H7 (cell line): ENCODE measurements around the gene CX3CR1. TPM values are rescaled to one million over a fixed set of nuclear protein-coding genes. Genes with fewer than 3 reads are reported as not detected.

Experiments used
- DNase-seq: peaks from one replicate; pipeline ENCODE4 v3.0.0; 2012
- H3K27me3 ChIP-seq: 2 replicates; pipeline ENCODE4 v1.6.0; 2011; ENCODE audit warnings: mild to moderate bottlenecking, low read length; ENCODE audit not compliant: control insufficient read depth, insufficient read depth
- H3K36me3 ChIP-seq: replicated peaks from 2 replicates; pipeline ENCODE4 v1.5.1; 2011; ENCODE audit warnings: low read length; ENCODE audit not compliant: control insufficient read depth, insufficient read depth
- H3K4me3 ChIP-seq: 2 replicates; pipeline ENCODE4 v1.5.1; 2011; ENCODE audit warnings: low read depth, mild to moderate bottlenecking, control low read depth, low read length, moderate library complexity; ENCODE audit not compliant: insufficient read depth
- total RNA-seq: library from RNA; depleted of rRNA; stranded (reverse); fragments of >200 nt; shearing (Covaris generic); gene quantifications from 2 replicates; pipeline ENCODE4 v1.2.3, GENCODE V29; 2014

Gene CX3CR1
- total RNA-seq, 1 experiment from 2014 or later: 0.03 TPM

DNA sequence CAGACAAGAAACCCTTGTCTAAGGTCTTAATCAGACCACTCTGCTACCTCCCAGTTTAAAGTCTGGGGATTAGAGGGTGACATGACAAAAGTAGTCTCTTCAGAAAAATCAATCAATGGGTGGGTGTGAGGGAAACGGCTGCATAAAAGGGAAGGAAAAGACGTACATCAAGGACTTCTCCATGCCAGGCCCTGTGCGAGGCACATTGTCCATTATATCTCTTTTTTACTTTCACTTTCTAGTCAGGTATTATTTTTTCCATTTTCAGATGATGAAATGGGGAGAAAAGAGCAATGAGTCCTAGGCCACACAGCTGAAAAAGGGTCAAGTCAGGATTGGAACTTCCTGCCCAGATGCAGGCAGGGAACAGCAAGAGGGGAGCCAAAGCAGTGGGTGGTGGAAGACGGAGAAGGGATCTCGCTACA lies 4.6 kb upstream of the CX3CR1 start:
- no peaks in the 10 kb centered on the region for H3K27me3 ChIP-seq
- H3K36me3 ChIP-seq: no peaks in the 10 kb centered on the region
- no peak overlapping the region for H3K4me3 ChIP-seq
- DNase-seq: no peak

DNA sequence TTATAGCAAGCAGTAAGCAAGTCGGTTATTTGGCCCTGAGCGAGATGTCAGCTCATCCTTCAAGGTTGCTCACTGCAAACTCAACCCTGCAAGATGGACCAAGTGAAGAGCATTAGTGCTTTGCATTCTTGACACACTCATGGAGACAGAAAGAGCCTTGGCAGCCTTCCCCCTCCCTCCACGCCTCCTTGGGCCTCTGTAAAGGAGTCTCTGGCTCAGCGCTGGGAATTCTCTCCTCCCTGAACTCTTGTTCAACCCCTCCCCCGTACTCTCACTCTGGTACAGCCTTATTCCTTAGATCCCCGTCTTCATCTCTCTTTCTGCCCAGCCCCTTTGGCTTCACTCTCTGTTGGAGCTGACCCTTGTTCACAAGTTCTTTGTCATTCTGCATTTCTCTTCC lies 2.2 kb upstream of the CX3CR1 start:
- Histone ChIP-seq H3K4me3 (no peak overlapping the region), H3K36me3 (no peaks in the 10 kb centered on the region), H3K27me3 (no peaks in the 10 kb centered on the region)
- no peak for DNase-seq

DNA sequence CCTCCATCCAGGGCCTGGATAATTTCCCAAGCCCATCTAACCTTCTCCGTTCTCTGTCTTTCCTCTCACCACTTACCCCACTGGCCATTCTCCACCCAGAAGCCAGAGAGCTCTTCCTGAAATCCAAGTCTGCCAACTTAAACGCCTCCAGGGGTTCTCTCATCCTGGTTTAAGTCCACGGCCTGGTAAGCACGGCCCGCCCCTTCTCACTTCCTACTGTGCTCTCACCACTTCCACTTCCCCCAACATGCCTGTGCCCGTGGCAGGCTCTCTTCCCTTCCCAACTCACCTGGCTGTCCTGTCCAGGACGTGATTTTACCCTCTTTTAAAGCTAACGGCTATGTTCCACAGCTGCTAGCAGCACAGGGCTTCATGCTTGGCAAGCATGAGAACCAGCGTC lies 1.7 kb upstream of the CX3CR1 start:
- no peak for DNase-seq
- H3K27me3 ChIP-seq: no peaks in the 10 kb centered on the region
- no peaks in the 10 kb centered on the region for H3K36me3 ChIP-seq
- H3K4me3 ChIP-seq: no peak overlapping the region

DNA sequence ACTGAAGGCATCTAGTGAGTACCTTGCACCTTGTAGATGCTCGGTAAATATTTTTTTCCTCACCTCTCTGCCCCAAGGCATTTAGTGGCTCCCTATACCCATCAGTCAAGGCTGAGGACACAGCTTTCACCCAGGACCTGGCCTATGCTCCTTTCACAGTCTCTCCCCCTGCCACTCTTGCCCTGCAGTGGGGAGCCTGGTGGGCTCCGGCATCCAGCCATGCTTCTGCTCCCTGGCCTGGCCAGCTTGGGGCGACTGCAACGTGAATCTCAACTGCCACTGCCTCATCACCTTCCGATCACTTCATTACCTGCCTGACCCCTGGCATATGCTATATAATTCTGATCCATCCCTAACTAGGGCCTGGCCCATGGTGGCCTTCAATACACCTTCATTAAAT lies 735 bp upstream of the CX3CR1 start:
- DNase-seq: no peak
- no peak overlapping the region for H3K4me3 ChIP-seq
- H3K27me3 ChIP-seq: no peaks in the 10 kb centered on the region
- no peaks in the 10 kb centered on the region for H3K36me3 ChIP-seq

DNA sequence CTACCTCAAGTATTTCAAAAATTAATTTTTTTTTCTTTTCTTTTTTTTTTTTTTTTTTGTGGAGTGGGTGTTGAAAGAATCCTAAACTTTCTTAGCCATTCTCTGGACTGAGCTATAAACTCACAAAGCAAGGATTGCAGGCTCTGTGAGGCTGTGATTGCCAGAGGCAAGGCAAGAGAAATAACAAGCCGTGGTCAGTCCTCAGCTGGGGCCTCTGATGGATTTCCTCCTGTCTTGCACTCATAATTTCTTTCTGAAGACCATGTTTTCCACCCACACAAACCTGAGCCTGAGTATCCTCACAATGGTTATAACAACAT lies 1.3 kb downstream of the CX3CR1 start:
- Histone ChIP-seq H3K4me3 (no peak overlapping the region), H3K27me3 (no peaks in the 10 kb centered on the region), H3K36me3 (no peaks in the 10 kb centered on the region)
- no peak for DNase-seq

DNA sequence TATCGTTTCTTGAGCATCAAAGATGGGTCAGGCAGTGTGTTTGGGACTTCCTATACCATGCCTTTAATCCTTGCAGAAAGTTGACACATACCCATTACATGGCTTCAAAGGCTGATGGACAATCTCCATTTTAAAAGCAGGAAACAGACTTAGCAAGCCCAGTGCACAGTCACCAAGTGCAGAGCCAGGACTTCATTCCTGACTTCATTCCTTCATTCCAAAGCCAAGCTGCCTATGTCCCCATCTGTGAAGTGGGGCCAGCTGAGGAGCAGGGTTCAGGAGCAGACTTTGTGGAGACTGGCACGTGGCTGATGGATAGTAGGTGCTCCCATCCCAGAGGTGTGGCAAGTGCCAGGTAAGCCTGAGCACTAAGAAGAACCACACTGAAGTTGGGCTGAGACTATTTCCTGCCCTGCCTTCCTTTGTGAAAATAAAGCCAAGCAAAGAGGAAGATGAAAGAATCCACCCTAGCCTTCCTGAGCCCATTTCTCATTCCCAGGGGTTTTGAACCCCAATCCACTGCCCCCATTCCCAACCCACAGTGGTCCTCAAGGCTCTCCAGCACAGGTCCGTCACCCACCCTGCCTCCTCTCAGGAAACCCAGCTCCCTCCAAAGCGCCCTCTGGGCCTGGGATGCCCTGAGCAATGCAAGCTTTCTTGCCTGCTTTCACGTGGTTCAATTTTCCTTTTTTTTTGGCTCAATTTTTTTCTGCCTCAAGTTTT lies 1.8 kb downstream of the CX3CR1 start:
- DNase-seq: no peak
- Histone ChIP-seq H3K36me3 (no peaks in the 10 kb centered on the region), H3K27me3 (no peaks in the 10 kb centered on the region), H3K4me3 (no peak overlapping the region)

DNA sequence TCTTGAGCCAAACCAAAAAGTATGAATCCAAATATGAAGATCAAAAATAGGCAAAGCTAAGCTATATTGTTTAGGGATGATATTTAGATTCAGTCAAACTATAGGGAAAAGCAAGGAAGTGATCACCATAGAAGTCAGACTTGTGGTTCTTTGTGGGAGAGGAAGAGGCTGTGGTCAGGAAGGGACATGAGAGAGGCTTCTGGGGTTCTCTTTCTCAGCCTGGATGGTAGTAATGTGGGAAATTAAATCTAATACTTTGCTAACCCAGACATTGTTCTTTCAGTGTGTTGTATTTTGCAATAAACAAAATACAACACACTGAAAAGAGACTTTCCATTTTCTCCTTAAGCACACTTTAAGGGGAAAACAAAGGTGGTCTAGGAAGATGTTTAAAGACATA lies 3.1 kb downstream of the CX3CR1 start:
- no peak for DNase-seq
- H3K4me3 ChIP-seq: no peak overlapping the region
- H3K36me3 ChIP-seq: no peaks in the 10 kb centered on the region
- H3K27me3 ChIP-seq: no peaks in the 10 kb centered on the region

DNA sequence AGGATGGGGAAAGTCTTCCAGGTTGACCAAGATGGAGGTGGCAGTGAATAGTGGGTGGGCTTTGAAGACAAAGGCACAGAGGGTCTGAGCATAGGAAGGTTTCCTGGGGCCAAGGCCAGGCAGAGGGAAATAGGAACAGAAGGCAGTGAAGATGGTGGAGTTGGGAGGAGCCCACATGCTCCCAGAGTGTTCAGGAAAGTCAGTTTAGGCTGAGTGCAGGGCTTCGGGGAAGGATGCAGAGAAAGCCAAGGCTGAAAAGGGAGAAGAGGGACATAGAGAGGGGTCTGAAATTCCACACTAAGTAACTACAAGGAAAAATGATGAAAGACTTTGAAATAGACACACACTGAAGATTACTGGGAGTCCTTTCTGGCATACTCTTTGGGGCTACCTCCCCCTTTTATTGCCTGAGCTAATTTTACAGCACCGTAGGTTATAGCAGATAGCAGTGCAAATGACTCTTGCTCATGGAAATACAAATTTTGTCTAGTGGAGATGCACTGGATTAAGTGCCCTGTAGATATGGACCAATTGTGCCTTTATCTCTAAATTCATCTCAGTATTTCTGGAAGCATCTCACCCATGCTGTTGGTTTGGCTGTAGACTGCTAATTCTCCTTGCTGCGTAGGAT lies 3.8 kb downstream of the CX3CR1 start:
- DNase-seq: no peak

DNA sequence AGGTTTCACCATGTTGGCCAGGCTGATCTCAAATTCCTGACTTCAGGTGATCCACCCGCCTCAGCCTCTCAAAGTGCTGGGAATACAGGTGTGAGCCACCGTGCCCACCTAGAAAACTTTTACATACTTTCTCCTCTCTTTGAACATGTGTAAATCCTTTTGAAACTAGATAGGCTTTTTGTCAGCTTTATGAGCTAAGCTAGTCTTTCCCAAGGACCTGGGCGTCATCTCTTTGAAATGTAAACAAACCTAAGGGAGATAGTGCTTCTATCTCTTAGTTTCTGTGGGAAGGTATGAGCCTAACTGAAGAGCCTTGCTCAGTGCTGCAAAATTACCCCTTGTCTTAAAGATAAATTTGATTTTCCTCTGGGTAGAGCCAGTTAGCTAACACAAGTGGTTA lies 4.8 kb downstream of the CX3CR1 start:
- DNase-seq: no peak
- no peaks in the 10 kb centered on the region for H3K27me3 ChIP-seq

More for the DNA sequence above, 3.8 kb downstream of the CX3CR1 start:
- Histone ChIP-seq H3K4me3 (no peak overlapping the region), H3K36me3 (no peaks in the 10 kb centered on the region), H3K27me3 (no peaks in the 10 kb centered on the region)

DNA sequence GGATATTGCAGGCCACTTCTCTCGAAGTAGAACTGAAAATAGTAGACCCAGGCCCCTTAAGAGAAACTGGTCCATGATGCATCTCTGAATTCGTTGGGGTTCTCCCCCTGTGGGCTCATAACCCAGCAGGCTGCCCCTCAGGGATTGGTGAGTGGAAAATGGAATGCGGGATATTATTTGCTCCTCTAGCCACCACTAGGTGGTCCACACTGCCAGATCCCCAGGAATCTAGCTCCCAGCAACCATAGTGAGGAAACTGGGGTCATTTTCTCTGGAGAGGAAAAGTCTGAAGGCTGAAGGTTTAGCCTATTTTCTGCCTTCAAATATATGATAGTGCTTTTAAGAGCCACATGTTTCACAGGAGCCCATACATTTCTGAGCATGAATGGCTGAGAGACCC lies 6.7 kb downstream of the CX3CR1 start:
- Histone ChIP-seq H3K4me3 (no peak overlapping the region), H3K27me3 (no peaks in the 10 kb centered on the region), H3K36me3 (no peaks in the 10 kb centered on the region)
- DNase-seq: peak; percentile 53

More for the DNA sequence above, 4.8 kb downstream of the CX3CR1 start:
- Histone ChIP-seq H3K36me3 (no peaks in the 10 kb centered on the region), H3K4me3 (no peak overlapping the region)

DNA sequence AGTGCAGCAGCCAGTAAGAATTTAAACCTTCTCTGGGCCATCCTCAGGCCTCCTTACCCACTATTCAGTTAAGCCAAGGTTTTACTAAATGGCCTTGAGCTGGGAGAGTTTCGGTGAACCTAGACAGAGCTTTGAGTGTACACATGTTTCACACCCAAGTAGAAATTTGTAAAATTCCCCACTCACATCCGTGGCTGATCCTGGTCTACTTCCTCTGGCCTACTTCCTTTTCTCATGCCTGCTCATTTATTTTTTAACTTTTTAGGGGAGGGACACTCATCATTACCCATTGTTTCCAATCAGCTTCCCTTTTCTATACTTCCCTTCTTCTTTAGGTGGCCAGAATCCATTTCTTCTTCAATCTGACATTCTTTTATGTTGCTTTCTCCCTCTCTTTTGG lies 7.6 kb downstream of the CX3CR1 start:
- no peak for DNase-seq
- H3K27me3 ChIP-seq: no peaks in the 10 kb centered on the region
- H3K4me3 ChIP-seq: no peak overlapping the region
- no peaks in the 10 kb centered on the region for H3K36me3 ChIP-seq

DNA sequence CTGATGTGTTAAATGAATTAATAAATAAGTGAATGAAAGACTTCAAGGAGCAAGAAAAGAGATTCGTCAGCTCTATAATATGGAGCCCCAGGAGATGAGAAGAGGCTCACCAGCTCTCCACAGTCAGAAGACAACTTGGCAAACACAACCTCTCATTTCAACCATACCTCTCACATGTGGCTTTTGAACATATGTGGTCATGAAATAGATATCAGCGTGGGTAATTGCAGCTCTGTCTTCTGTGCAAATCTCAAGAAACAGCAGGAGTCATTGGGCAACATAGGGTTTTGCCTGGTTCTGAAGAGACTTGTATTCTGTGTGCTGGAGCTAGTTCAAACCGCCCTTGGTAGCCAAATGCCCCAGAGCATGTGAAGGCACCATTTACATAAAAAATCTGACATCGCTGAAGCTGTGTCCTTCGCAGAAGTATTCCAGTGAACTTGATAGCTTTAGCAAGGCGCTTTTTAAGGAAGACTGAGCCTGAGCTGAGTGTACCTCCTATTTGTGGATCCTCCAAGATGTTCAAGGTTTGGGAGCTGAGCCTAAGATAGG lies 8.4 kb downstream of the CX3CR1 start:
- no peak overlapping the region for H3K4me3 ChIP-seq
- H3K36me3 ChIP-seq: no peaks in the 10 kb centered on the region
- no peak for DNase-seq
- H3K27me3 ChIP-seq: no peaks in the 10 kb centered on the region

DNA sequence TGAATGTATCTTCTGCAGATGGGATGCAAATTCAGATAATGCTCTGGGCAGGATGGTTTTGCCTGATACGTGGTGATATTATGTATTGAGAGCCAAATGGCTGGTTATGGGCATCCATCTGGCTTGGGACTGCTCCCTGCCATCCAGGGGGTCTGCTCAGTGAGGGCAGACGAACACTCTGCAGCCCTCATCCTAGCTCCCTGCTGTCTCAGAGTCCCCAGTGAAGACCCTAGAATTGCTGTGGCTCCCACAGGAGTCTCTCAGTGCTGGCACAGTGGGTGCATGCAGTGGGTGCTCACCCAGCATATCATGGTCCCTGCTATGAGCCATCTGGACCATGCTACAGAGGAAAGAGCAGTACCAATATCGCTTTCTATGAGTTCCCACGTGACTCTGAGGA lies 10.3 kb downstream of the CX3CR1 start:
- no peaks in the 10 kb centered on the region for H3K36me3 ChIP-seq
- no peak for DNase-seq
- no peaks in the 10 kb centered on the region for H3K27me3 ChIP-seq
- H3K4me3 ChIP-seq: no peak overlapping the region

DNA sequence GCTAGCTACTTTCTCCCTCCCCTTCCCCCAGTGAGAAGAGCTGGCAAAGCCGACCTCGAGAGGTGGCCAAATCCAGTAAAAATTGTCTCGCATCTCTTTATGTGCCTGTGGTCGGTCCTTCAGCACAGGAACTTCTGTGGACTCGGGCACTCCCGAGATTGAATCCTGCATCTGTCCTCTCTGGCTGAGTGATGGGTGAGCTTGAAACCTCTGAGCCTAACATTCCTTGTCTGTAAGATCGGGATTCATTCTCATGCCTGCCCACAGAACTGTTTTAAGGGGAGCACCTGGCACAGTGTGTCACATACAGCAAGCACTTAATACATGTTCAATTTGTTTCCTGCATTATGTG lies 11.3 kb downstream of the CX3CR1 start:
- DNase-seq: no peak
- Histone ChIP-seq H3K4me3 (no peak overlapping the region), H3K36me3 (no peaks in the 10 kb centered on the region), H3K27me3 (no peaks in the 10 kb centered on the region)

DNA sequence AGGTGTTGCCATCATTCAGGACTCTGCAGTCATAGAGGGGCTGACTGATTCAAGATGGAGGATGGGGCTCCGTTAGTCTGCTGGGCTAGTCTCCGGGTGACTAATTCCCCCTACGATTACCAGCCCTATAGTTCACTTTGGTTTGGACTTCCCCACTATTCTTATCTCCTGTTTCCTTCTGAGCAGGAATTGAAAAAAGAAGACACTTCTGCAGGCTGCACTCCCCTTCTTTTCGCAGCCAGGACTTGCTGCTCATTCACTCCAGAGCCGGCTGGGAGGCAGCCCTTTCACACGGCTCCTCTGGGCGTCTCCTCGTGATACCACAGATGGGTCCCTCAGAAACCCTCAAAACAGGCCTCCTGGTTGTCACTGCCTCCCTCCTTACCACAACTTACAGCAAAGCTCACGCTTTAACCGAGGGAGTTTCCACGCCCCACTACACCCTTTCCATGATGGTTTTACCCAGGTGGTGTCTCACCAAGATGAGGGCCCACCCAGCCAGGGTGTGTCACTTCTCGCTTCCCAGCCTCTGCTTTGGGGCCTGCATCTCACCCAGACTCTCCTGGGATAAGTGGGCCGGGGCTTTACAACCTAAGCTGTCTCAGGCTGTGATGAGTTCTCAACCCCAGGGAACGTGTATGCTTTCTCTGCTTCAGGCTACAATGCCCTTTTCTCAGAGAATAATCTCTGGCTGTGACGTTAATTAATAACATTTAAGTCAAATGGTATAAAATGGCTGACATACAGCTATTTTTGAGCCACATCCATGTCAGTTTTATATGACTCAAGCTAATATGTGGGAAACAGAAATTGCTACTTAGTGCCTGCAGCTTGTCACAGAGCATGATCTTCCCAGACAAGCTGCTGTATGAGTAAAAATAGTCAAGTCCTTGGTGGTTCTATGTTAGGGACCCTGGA lies 11.9 kb downstream of the CX3CR1 start:
- no peak overlapping the region for H3K4me3 ChIP-seq
- H3K27me3 ChIP-seq: no peaks in the 10 kb centered on the region
- no peak for DNase-seq
- H3K36me3 ChIP-seq: no peaks in the 10 kb centered on the region
